ENCODE data around the gene MED13.
A peak's percentile ranks its signal among the peaks of the same experiment; 100 is the strongest.

Gene MED13

GRCh38 chr17:61997664-61998063, 67.4 kb downstream of the MED13 start (continued):
- TF ChIP-seq ZNF658 (tag by site-specific recombination; IDR thresholded peaks at IDR 0.05) (no peak), ZNF24 (tag by site-specific recombination; IDR thresholded peaks at IDR 0.05) (no peak), ZNF138 (tag by site-specific recombination; IDR thresholded peaks at IDR 0.05; ENCODE audit: borderline replicate concordance) (no peak), YY1 (tag by site-specific recombination; IDR thresholded peaks at IDR 0.05) (no peak), KLF7 (tag by site-specific recombination; IDR thresholded peaks at IDR 0.05; ENCODE audit: borderline replicate concordance) (no peak), KLF1 (tag by site-specific recombination; IDR thresholded peaks at IDR 0.05) (no peak), EGR2 (tag by site-specific recombination; IDR thresholded peaks at IDR 0.05; ENCODE audit: low read depth) (no peak), ZNF664 (tag by site-specific recombination; IDR thresholded peaks at IDR 0.05) (no peak), ATF2 (tag by site-specific recombination; IDR thresholded peaks at IDR 0.05; ENCODE audit: low read depth) (no peak), PRDM6 (tag by site-specific recombination; IDR thresholded peaks at IDR 0.05) (peak; percentile 90), ZNF488 (tag by site-specific recombination; IDR thresholded peaks at IDR 0.05) (no peak), ZSCAN16 (tag by site-specific recombination; IDR thresholded peaks at IDR 0.05) (no peak), TSHZ1 (tag by site-specific recombination; IDR thresholded peaks at IDR 0.05; ENCODE audit: borderline replicate concordance) (no peak)

GRCh38 chr17:61996916-61997605, 68.0 kb downstream of the MED13 start:
- no peak for TF ChIP-seq ZNF214 (tag by site-specific recombination; IDR thresholded peaks at IDR 0.05; ENCODE audit: borderline replicate concordance)
- no peak for TF ChIP-seq ZBTB49 (tag by site-specific recombination; IDR thresholded peaks at IDR 0.05; ENCODE audit: low read depth)
- TF ChIP-seq ZNF639 (tag by site-specific recombination; IDR thresholded peaks at IDR 0.05): no peak
- no peak for TF ChIP-seq ZNF549 (tag by site-specific recombination; IDR thresholded peaks at IDR 0.05)
- POLR2A ChIA-PET: no interaction called here
- CTCF ChIA-PET: interaction anchor here (0.7 kb wide), 1 partner anchor 312 kb away, joined by 3 read pairs; no protein-coding TSS in a partner anchor
- Histone ChIP-seq H3K36me3 (ENCODE audit: control insufficient read depth in 2 of 2, insufficient read depth in 1 of 2, low read length in 2 of 2) (peaks cover 30 to 35% of the 10 kb centered on the region in 2 experiments), H3K4me1 (ENCODE audit: control insufficient read depth, insufficient read depth, low read length) (peaks cover 16% of the 10 kb centered on the region), H3K27ac (ENCODE audit: extremely low read depth, low read depth, low read length) (no peak overlapping the region), H3K9me3 (ENCODE audit: control insufficient read depth, insufficient read depth, low read depth, low read length) (no peaks in the 10 kb centered on the region), H3K4me3 (ENCODE audit: low read depth, low read length) (no peak overlapping the region)
